Myocyte (in vitro differentiated cells): ENCODE results near the gene PLXNA4. TPM values are rescaled to one million over a fixed set of nuclear protein-coding genes. Genes with fewer than 3 reads are reported as not detected.

Experiments used
- DNase-seq: peaks from one replicate; pipeline ENCODE4 v3.0.0-alpha.2; 2012; ENCODE audit warnings: low read depth
- total RNA-seq: library from RNA; depleted of rRNA; stranded (reverse); fragments of >200 nt; gene quantifications from 2 replicates; pipeline ENCODE4 v1.2.3, GENCODE V29; 2014

The PLXNA4 gene
- total RNA-seq, 1 donor from 2014 or later = 0.05 TPM

DNA sequence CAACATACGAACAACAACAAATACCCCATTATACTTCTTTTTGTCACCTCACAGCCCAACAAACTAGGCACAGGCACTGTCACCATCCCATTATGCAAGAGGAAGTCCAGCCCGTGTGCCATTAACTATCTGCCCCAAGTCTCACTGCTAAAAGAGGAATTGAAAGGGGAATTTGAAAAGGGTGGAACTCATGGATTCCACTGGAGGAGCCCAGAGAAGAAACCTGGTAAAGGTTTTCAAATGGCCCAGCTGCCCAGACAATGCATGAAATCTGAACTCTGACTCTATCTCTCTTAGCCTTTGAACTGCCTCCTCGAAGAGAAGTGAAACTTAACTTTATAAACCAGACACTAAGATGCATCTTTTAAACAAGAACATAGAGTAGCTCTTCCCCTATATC is 130.0 kb downstream of the PLXNA4 start:
- no peak for DNase-seq

DNA sequence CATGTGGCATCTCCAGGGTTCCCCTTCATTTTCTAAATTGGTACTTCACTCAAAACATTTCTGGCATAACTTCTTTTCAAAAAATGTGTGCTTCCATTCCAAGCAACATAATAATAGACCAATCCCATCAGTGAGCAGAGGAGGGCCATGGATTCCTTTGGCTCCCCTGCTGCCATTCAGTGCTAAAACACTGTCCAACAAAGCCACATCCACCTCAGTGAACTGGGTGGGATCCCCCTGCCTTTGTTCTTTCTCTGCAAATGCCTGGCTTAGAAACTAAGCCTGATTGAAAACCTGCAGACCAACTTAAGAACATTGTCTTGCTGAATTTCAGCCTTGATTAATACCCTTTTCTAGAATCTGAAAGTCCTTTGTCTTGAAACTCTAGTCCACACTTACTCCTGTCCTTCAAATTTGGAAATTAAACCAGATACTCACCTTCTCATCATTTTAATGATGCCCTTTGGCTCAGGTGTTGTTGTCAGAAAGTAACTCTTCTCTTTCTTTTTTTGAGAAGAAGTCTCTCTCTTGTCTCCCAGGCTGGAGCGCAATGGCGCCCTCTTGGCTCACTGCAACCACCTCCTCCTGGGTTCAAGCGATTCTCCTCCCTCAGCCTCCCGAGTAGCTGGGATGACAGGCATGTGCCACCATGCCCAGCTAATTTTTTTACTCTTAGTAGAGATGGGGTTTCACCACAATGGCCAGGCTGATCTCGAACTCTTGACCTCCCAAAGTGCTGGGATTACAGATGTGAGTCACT is 132.3 kb downstream of the PLXNA4 start:
- DNase-seq = no peak

DNA sequence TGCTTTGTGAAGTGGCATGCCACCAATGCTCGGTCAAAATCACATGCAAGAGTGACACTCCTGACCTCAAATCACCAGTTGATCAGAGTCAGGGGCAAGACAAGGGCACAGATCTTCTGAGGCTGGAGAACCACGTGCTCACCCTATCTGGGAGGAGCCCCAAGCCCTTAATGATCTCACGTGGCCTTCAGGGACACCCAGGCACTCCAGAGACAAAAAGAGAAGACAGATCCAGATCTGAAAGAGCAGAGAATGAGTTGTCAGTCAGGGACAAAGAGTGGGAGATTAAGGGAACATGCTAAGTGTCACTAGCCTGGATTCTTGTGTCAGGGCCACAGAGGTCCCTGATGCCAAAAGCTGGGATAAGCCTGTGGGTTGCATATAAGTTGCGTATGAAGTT is 134.3 kb downstream of the PLXNA4 start:
- DNase-seq = no peak

DNA sequence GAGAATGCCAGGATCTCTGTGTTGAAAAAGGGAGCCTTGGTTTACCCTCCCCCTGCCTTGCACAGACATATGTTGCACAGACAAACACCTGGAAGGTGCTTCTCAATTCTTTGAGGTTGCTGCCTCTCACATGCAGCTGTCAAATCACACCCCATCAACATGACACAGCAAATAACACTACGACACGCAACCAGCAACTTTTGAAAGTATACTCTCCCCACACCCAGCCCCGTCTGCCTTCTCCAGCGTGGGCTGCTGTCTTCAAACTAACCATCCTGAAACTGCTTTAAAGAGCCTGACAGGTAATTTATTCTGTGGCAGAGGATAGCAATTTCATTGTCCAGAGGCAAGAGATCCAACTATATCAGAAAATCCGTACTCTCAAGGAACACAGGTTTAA is 136.1 kb downstream of the PLXNA4 start:
- no peak for DNase-seq

DNA sequence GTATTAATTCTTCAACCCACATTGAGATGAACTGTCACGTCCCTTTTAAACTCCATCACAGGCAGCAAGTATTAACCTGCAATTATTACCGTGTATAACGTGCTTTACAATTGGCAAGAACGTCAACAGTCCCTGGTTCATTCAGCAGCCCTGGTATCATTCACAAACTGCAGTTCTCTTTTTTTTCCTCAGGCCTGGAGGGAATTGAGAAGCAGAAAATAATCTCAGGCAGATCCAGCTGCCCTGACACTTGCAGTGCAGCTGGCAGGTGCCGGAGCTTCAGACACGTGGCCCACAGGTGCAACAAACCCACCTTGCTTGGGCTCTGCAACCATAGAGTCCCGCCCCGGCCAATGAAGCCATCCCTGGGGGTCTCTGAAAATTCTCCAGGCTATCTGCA is 137.3 kb downstream of the PLXNA4 start:
- no peak for DNase-seq

DNA sequence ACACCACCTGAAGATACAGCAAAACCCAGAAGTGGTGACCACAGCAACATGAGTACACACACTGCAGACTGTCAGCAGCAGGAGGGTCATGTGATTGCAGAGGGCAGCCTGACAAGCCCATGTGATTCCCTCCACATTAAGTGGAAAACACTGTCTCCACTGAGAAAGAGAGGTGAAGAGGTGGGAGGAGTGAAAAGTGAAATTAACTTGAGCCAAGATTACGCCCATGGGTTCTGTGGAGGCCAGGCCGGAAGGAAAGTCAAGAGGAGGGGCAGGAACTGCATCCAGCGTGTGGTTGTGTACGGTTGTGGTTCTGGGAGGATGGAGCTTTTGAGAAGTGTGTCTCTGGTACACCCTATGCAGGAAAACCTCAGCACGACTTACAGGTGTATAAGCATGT is 138.5 kb downstream of the PLXNA4 start:
- DNase-seq = no peak

DNA sequence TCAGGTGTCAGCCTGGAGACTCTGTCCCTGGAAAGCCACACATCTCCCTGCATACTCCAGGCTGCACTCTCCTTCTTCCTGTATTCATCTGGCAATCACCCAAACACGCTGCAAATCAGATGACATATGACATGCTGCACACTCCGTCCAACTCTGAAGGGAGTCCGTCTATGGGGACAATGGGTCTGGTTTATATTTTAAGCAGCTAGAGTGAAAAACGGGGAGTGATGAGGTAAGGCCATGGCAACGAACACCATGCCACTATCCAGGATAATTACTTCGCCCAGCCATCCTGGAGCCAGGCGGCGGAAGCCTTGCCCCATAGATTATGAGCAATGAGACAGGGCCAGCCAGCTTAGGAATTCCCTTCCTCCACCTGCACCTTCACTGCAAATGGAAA is 140.1 kb downstream of the PLXNA4 start:
- no peak for DNase-seq

DNA sequence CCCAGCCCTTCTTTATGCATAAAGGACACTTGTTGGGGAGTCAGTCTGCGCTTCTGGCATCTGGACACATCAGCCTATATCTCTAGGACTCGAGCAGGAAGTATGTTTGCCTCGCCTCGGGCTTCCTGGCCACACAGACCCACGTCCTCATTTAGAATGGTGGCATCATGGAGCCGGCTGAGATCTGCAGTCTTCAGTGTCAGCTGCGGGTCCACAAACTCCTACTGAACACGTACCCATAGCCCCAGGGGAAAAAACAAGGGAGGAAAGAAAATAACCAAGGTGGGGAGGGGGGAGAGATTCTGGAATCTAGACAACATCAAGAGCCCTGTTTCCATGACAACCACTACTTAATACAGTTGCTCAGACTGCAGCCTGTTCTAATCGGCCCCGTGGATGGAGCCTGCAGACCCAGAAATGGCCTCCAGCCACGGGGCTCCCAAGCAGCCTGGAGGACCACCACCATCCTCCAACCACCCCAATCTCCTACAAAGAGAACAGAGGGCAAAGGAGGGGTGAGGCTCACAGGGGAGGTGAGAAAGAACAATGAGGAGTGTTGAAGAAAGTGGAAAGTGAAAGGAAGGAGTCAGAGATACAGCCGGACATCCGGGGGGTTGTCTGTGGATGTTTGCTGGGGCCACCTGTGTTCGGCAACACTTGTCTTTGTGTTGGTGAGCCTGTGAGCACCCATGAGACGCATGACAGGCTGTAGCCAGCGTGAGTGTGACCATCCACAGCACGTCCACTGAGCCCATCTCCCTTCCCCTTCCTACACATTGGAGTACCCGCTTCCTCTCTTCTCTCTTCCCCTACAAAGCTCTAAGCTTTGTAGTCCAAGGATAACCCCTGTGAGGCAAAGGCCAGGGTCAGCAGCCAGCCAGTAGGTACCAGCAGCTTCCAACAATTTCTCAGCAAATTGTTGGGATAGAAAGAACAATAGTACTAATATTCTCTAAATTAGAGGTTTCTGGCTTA is 141.0 kb downstream of the PLXNA4 start:
- DNase-seq = no peak

DNA sequence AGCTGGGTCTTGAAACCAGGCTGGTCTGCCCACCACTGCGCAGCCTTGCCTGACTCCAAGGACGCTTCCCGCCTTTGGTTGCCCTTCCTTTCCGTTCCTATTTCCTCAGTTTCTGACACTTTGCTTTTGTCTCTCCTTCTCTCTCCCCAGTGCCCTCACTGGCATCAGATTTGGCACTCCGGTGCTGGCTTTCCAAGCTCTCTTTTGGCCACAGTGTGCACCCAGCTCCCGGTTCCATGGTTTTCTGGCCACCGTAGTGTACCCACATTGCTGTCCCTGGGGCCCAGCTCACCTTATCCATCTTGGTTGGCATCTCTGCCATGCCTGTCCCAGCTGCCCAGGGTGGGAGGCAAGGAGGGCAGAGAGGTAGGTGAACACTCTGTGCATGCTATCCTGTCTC is 142.2 kb downstream of the PLXNA4 start:
- no peak for DNase-seq

DNA sequence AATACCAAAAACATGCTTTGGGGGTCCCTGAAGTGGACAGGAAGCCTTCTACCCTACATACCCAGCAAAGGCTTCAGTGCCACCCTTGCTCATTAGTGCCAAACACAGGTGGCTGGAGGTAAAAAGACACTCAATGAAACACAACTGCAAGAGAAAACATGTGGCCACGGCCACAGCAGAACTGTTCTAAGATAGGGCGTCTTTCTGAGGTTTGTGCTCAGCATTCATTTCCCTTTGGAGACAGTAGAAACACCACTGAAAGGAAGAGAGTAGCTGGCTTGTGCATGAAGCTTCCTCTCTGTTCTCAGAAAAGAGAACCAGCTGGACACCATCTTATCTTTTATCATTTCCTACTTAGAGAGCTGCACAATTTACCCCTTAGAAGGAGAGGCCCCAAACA is 143.0 kb downstream of the PLXNA4 start:
- DNase-seq = no peak

DNA sequence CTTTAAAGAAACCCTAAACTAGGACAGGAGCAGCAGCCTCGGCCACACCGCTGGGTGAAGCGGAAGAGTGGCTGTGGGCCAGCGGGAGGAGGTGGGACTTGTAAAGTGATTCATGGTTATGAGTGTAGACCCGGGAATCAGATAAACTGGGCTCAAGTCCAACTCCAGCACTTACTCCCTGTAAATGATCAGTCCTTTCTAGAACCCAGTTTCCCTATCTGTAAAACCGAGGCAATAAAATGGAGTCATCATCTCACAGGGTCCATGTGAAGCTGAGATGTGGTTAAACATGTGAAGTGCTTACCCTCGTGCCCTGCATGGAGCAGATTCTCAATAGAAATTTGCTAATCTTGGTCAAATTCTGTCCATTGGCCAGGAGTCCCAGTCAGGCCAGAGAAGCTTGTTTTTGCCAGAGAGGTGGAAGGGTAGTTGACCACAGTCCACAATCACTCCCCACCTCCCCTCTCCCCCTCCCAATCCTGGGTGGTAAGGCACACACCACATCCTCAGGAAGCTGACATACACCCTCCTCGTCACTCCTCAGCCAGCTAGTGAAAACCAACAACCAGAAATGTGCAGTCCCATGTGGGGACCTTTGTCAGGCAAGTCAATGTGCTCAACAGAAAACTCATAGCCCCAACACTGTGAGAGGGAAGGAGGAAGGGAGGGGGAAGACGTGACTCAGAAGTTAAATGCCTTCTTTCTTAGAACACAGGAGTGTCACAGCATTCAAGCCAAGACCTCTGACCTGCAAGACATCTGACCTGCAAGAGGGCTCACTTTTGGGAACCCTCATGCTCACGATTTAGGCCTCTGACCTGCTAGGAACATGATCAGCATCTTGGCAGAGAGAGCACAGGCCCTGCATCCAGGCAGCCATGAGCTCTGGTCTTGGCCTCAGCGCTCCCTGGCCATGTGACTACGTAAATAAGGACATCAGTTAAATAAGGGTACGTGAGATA is 145.1 kb downstream of the PLXNA4 start:
- no peak for DNase-seq

DNA sequence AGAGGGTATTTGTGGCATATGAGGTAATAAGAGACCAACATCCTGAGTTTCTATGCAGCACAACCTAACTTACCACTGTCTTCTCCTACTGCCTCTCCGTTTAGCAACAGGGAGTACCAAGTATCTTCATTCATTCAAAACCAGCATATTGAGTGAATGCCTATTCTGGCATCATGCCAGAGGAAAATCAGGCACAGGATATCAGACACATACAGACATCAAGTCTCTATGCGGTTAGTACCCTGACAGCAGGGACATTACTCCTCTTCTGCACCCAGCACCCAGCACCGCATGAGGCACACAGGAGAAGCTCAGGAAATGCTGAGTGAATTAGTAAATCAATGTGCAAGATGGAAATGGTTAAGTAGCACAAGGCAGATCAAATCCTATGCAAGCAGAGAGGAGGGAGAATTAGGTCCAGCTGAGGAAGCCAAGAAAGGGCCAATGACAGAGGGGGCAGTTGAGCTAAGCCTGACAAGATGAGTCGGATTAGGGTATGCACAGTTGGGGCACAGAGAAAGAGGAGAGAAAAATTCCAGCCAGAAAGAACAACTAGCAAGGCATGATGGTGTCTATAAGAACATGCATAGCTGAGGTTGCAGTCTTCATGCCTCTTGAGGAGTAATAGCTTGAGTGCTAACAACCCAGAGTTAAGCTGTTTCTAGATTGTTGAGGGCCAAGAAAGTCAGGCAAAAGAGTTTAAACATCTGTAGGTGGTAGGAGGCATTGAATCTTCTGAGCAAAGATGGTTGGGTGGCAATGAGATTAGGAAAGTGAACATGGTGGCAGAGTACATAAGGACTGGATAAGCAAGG is 146.0 kb downstream of the PLXNA4 start:
- no peak for DNase-seq

DNA sequence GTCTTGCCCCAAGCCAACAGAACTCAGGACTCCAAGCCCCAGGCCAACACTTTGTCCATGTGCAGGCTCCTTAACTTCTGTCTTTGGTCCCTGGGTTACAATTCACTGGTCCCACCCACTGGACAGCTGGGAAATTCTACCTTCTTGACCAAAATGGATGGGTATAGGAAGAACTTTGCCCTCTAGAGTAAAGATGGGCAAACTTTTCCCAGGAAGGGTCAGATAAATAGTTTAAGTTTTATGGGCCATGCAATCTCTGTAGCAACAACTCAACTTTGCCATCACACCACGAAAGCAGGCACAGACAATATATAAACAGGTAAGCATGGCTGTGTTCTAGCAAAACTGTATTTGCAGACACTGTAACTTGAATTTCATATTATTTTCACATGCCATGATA is 147.1 kb downstream of the PLXNA4 start:
- DNase-seq = no peak

DNA sequence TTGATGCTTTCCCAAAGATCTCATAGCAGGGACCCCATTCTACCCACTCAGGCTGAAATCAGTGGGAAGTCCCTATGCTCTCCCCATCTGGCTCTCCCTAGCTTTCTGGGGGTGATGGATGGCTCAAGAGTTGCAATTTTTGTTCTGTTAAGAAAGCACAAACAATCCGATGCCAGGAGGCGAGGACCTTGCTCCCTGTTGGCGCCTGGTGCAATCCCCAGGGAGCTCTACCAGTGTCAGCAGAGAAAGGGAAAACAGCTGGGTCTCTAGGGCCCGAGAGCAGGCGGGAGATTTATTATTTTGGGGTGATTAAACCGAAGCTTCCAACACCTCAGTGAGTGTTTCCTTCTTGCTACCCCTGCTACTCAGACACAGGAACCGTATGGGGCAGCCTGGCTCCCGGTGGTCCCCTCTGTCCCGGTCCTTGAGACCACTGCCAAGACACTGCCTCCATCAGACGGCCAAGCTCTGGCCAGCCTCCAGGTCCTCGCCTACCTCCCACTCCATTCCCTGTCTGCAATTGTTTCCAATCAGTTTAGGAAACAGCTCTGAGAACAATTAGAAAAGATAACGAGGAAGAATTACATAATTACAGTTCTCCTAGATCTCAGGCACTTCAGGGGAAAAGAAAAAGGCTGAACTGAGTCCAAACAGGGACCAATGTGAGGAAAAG is 147.9 kb downstream of the PLXNA4 start:
- no peak for DNase-seq

DNA sequence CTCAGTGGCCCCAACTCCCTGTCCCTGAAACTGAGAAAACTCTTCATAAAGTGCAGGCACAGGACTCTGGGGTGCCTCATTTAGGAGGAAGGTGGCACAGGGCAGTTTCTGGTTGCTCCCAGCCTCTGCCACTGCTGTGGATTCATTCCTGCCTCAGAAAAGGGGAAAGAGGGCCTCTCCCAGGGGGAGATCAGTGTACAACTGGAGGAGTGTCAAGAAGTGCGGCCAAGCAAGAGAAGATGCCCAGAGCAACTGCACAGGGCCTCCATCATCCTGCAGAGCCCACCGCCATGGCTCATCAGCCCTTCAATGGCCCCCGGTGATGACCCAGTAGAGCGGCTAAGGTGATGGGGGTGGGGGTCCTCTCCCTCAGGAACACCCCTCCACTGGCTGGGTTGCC is 150.3 kb downstream of the PLXNA4 start:
- DNase-seq = no peak

DNA sequence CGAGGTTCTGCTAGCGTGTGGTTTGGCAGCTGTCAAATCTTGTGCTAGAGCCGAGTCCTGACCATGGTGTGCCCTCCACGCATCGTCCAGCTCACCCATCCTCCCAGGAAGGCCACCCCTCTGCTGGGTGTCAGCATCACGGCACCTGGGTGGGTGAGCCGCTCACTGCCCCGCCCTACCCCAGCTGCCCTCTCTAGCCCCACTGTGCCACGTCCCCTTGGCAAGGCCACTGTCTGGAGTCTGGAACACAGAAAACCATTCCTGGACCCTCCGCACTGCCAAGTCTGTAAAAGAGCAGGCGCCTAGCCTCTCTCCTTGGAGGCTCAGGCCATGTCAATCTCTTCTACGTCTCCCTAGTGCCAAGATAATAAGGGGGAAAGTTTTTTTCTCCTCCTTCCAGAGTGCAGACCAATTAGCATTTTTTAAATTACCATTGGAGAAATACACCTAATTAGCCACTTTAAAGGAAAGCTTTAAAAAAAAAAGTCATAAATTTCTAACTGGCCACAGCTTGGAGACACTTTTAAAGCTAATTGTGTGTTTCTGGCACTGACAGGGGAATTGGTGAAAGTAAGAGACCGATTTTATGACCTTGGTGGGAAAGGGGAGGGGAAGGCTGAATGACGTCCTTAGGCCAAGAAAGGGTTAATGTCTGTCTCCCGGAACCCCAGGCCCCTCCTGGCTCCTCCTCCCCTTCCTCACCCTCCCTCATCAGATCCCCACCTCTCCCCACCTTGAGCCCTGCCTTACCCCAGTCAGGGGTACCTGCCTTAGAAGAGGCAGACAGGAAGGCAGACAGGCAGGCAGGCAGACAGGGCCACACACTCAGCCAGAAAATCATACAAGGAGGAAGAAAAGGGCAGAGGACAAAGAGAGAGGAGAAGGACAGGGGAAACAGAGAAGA is 151.2 kb downstream of the PLXNA4 start:
- DNase-seq = no peak

DNA sequence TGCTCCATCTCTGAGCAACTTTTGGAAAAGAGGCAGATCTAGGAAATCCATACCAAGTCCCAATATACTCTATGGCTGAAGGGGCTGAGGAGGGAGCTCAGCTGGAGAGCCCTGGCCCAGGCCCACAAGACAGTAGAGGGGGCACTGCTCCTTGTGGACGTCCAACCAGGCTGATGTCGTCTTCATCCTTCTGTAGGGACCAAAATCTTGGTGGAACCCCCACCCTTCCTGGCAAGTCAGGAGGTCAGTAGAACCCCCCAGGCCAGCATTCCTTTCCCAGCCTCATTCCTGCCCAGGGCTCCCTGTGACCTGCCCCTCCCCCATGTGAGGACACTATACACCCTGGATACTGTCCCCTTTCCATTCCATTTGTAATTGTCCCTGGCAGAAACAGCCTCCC is 152.0 kb downstream of the PLXNA4 start:
- no peak for DNase-seq

DNA sequence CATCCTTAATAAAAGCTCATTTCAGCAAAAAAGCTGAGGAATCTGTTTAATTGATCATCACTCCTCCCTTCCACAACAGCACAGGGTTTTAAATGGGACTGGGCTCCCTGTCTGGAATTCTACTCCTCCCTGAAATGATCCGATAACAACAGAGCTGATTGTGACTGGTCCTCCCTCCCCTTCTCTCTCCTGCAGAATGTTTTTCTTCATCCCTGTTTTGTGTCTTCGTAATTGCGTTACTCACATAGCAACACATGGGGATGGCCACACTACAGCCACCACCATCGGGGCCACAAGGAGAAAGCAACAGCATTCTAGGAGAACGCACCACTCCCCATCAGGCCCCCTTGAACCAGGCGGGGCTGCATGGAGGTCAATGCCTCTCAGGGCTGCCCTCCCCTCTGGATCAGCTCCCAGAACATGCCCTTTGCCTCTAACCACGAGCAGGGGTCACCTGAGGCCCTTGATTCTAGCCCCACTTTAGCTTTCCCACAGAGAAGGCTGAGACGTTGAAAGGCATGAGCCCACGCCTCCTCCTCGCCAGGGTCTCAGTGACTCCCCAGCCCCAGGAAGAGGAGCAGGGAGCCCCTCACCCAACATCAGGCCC is 152.6 kb downstream of the PLXNA4 start:
- no peak for DNase-seq
